HUDEP-2 (cell line): ENCODE data around the gene MRPL53.
"Not testable (repeated sequence)": the region's sequence is repeated elsewhere in the genome, so short reads cannot be mapped to it uniquely, and the experiment has no call there.

Experiments used
- DNase-seq, 76 experiments: peaks; one replicate each; lab custom pipeline; 2025; ENCODE audit not compliant: unreplicated experiment in 76 of 76; lab: John Stamatoyannopoulos, UW

The MRPL53 gene

DNA sequence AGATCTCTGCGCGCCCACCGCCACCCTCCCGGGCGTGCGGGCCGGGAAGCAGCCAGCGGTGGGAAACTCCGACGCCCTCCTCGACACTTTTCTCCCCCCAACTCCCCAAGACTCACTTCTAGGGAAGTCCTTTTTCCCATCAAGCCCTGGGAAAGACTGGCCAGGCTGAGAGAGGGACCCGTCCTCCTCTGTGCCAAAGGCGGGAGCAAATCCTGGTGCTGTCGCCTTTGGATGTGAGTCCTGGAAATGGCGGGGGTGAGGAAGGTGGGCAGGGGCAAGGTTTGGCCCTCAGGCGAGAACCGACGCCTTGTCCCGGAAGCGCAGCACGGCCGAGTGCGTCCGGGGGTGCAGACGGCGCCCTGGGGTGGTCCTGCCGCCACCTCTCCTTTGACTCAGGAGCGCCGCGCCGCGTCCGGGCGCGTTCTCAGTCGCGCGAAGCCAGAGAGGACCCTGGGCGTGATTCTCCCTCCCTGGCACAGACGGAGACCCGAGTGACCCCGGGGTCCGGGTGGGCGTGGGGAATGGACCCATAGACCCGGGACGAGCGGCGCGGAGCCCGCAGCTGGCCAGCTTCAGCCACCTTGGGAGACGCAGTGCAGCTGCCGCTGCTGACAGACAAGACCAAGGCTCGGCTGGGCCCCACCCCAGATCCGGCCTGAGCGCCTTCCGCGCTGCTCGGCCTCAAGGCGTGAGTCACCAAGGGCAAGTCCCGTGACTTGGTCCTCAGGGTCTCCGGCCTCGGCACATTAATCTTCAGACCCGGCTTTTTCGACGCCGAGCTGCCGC is 30.4 kb upstream of the MRPL53 start:
- DNase-seq = peak in 69 of 76 experiments; percentile 6 to 78 (median 60)

DNA sequence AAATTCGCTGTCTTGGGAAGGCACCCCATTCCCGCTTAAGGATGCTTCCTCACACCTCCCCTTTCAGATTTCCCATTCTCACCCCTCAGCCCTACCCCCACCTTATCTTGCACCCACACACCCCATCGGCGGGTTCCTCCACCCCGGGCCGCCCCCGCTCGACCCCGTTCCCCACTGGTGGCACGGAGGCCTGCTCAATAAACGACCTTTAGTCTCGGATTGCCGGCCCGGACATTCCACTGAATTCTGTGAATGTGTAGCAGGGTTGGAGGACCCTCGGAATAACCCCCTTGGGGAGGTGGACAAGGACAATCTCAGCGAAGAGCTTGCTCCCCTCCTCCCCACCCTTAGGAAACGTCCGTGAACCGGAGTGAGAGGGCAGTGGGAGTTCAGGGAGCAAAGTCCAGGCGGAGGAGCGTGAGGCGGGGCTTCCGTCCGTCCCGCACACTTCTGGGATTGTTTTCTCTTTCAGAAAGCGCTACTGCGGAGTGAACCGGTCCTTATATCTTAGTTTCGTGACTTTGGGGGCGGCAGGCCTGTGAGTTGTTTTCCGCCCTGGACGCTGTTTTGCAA is 29.8 kb upstream of the MRPL53 start:
- no peak for DNase-seq

DNA sequence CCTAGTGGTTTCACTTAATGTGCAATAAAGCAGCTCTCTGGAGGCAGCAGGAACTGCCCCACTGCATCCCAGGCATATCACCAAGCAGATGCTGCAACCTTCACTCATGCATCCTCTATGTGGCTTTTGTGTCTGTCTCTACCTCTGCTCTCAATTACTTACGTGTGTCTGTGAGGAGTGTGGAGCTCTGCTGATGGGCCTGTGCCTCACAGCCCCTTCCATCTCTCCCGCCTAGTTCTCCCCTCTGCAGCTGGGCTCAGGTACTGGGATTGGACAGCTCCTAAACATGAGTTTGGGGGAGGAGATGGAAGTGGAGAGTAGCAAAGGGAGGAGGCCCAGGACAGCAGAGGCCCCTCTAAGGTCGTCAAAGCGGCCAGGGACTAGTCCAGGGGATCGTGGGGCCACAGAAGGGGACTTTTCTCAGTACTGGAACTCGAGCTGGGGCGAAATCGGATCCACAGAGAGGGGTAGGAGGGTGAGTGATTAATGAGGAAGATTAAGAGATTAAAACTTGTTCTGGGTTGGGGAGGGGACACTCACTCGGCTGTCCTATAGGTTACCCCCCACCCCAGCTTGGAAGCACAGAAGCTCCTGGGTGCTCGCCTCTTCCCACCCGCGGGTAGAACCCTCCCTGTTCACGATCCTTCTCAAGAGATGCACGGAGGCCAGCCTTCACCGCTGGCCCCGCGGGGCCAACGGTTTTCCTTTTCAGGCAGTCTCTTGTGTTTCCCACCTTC is 29.0 kb upstream of the MRPL53 start:
- no peak for DNase-seq

DNA sequence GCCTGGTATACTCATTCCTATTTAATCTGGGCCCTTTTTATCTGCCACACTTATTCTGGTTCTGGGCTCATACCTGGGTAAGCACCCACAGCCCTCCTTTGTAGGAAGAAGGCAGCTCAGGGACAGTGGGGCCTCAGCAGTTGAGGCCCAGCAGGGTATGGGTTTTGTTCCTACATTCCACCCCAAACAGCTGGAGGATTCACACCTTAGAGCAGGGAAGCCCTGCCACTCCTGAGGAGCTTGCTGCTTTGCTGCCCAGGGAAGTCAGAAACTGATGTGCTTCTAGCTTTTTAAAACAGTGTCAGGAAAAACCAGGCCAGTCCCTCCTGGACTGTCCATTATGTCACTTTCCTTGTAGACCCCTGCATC is 28.1 kb upstream of the MRPL53 start:
- no peak for DNase-seq

DNA sequence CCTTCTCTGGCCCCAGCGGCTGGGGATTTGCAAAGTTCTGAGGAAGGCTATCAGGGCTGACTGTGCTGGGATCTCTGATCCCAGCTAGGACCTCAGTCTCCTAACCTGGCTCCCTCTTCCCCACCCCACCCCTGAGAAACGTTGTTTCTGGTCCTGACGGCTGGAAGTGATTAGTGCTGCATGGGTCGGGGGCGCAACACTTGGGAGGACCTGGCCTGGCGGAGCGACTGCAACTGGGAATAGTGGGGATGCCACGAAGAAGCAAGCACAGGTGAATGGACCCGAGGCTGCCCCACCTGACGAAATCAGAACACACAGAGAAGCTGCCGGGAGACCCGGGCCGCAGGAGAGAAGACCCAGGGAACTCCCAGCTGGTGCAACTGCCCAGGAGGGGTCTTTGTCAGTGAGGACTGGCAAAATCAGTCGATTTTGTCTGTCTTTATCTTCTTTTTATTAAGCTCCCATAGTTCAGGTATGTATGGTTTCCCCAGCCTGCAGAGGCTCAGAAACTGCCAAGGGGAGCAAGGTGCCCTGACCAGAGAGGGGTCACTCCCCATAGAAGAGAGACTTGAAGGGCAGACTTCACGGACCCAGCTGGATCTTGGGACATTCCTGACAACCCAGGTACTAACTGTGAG is 27.6 kb upstream of the MRPL53 start:
- DNase-seq = no peak

DNA sequence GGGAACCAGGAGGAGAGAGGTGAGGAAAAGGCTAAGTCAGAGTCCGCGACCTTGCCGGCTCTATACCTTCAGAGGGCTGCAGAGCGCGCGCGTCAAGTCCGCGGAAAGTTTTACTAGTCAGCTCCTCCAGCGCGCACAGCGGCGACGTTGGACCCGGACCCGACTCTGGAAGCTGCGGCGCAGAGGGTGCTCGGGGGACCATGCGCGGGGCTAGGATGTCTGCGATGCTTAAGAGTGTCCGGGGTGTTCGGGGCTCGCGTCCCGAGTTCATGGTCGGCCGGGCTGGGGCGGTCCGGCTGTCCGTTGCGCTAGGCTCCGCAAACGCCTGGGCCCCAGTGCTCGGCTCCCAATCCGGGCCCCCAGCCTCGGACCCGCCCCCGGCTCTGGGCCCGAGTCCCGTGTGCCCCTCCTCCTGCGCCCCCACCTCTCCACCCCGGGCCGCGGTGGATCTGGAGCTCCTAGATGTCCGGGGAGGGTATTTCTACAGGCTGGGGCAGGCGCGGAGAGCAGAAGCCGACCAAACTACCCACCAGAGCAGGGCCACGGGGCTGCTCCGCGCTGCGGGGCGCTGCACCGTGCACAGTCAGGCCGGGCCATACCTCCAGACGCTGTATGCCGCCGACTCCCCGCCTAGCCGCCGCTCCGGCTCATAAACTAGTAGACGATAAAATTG is 26.9 kb upstream of the MRPL53 start, which contains the start of gene LBX2:
Gene LBX2, minus strand, starts transcription at position 337 of the 673 bp plus-strand sequence. Its CDS starts 66 bp downstream, at position 271.
- peak in 9 of 76 experiments; percentile 16 to 71 (median 38) for DNase-seq

DNA sequence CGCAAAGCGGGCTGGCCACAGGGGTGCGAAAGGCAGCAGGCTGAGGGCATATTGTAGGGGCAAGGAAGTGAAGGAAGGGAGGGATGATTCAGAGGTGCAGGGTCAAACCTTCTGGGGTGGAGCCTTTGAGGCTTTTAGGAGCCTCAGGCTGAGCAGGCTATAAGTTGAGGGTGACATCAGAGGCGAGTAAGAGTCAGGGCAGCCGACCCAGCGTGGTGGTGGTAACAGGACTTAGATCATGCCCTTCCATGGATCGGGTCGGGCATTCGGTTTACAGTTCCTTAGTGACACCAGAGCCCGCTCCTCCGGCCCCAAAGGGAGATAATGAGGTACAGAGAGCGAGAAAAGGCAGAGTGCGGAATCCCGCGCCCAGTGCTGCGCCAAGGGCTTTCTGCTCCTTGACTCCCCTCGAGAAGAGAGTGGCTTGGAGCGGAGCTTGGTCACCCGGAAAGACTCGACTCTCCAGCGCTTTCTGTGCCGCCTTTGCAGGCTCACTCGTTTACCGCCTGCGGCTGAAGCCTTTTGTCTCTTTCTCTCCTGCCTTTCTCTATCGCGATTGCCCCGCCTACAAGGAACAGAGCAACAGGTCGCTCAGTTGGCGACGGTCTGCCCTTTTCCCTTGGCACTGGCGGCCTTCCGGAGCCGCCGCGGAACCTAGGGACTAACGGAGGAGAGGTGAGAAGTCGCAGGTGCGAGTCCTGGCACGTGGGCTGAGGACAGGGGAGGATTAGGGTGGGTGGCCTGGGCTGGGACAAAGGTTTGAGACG is 26.2 kb upstream of the MRPL53 start:
- peak in 36 of 76 experiments; percentile 12 to 77 (median 40) for DNase-seq

DNA sequence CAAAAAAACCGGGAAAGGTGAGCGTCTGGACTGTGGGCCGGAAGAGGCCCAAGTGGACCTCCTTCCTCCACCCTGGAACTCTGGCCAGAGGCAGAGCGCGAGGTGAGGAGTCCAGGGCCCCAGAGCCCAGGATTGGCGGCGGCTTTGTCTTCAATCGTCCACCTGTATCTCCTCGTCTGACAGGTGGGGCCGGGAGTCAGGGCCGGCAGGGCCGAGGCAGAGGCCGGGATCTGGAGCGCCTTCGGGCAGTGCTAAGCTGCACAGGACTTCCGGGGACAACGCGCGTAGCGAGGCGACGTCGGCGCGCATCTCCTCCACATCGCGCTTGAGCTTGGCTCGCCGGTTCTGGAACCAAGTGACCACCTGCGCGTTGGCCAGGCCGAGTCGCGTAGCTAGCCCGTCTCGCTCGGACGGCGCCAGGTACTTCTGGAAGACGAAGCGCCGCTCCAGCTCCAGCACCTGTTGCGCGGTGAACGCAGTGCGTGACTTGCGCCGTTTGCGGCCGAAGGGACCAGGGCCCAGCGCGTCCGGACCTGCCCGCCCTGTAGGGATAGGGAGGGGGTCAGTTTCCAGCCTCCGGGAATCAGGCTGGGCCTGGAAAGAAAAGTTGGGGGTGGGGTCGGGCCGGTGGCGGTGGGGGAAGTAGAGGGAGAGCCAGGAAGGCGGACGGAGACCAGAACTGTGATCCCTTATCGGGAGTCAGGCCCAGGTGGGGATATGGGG is 25.5 kb upstream of the MRPL53 start:
- DNase-seq = no peak

DNA sequence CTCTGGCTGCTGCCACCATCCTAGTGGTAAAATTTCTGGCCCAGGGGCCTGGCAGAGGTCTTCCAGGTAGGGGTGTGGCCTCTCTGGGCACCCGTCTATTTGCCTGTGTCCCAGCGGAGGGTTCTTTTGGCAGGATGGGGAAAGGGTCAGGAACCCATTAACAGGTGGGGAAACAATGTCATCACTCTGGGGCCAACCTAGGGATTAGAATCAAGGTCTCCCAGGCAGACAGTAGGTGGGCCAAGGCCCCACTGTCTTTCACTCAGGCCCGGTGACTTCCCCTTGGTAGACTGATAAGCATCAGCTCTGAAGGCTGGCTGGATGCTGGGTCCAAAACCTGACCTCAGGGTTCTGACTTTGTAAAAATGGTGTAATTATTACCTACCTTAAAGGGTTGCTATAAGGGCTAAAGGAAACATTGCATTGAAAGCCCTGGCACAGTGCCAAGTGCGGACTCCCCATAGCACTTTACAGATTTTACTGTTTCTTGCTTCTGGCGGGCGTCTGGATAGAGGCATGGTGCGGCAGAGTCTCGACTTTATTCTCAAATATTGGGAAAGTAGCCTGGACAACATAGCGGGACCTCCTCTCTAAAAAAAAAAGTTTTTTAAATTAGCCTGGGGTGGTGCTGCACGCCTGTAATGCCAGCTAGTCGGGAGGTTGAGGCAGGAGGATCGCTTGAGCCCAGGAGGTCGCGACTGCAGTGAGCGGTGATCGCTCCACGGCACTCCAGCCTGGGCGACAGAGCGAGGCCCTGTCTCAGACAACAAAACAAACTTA is 24.7 kb upstream of the MRPL53 start:
- no peak for DNase-seq

DNA sequence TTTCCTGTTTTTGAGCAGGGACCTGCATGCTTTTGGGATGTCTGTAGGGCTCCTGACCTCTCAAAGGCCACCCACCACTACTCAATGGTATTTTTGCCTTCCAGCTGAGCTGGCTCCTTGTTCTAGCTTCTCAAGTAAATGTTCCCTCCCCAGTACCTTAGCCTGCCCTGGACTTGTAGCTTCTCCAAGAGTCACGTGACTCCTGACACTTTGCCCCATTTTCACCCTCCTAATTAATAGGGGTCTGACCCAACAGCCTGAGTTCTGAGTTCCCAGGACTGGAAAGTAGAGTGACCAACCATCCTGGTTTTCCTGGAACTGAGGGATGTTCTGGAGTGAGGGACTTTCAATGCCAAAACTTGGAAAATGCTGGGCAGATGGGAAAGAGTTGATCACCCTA is 23.0 kb upstream of the MRPL53 start:
- no peak for DNase-seq

DNA sequence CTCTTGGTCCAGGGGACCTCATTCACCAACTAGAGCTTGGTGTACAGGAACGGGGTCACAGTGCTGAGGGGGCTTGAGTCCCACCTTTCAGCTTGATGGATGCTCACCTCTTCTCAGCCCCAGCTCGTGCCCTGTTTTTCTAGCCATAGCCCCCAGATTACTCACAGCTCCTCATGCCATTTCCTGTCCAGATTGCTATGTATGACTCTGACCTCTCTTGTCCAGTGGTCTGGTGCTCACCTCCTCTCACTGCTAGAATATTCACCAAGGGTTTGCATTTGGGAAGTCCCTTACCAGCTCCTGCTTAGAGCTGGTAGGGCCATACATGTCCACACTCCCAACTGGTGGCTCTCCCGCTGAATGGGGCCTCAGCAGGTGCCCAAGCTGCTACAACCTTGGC is 21.1 kb upstream of the MRPL53 start:
- DNase-seq = no peak

DNA sequence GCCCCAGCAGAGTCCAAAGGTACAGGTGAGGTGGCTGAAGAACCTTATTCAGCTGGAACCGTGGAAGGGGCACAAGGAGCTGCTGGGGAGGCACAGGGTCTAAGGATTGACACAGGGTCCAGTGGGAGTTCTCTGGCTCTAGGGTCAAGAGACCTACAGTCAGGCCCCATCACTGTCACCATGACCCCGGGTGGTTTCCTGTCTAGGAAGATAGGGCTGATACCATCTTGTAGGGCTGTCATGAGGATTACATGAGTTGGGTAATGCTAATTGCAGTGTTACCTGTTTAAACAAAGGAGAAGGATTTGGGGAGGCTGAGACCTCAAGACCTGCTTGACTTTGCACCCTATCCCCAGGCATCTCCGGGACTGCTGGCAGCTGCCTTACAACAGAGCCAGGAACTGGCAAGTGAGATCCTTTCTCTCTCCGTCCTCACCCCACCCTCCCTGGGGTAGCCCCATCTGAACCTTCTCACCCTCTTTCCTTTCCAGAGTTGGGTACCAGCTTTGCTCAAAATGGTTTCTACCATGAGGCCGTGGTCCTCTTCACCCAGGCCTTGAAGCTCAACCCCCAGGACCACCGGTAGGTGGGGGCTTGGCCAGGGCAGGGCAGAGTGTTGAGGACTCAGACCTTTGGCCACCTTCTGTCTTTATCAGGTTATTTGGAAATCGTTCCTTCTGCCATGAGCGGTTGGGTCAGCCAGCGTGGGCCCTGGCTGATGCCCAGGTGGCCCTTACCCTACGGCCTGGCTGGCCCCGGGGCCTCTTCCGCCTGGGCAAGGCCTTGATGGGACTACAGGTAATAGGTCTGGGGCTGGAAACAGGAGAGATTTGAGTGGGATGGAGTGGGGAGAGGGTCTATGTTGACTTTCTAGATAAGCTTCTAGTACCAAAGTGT is 19.4 kb upstream of the MRPL53 start:
- no peak for DNase-seq

DNA sequence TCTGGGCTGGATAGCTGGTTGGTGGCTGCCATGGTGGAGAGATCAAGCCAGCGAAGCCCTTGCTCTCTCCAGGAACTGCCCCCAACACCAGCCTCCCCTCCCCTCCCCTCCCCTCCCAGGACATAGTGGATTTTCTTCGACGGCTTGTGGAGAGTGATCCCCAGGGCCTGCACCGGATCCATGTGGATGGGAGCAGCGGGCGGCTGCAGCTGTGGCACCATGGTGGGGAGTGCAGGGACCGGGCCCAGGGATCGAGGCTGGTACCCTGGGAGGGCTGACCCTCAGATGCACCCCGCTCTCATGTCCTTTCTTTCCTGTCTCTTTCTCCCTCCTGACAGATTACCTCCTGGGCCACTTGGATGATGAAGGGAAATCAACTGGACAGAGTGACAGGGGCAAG is 17.4 kb upstream of the MRPL53 start:
- no peak for DNase-seq

DNA sequence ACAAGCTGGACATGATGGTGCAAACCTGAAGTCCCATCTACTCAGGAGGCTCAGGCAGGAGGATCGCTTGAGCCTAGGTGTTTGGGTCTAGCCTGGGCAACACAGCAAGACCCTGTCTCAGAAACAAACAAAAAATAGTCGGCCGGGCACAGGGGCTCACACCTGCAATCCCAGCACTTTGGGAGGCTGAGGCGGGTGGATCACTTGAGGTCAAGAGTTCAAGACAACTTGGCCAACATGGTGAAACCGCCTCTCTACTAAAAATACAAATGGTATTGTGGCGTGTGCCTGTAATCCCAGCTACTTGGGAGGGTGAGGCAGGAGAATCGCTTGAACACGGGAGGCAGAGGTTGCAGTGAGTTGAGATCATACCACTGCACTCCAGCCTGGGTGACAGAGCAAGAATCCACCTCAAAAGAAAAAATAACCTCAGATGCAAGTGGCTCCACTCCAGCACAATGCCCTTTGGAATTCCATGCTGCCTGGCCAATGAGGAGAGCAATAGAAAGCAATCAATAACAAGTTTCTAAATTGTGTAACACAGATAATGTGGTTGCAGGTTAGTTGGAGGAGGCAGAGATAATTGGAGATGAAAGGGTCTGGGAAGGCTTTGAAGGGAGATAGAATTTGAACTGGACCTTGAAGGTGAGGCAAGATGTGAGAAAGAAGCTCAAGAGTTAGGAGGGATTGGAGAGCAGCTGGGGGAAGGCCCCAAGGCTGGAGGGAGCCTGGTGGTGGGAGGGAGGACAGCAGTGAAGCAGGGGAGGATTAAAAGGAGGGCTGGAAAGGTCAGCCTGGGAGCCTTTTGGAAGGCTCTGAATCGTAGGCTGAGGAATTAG is 16.4 kb upstream of the MRPL53 start:
- DNase-seq = no peak

DNA sequence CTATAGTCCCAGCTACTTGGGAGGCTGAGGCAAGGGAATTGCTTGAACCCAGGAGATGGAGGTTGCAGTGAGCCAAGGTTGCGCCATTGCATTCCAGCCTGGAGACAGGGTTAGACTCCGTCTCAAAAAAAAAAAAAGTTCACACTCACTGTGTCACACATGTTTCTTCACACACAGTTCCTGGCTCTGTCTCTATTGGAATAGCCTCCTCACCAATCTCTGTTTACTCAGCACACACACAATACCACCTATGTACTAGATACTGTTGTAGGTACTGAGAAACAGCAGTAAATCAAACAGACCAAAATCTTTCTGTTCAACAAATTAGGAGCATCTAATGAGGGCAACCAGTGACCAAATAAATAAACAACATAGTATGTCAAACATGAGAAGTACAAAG is 13.7 kb upstream of the MRPL53 start:
- no peak for DNase-seq

DNA sequence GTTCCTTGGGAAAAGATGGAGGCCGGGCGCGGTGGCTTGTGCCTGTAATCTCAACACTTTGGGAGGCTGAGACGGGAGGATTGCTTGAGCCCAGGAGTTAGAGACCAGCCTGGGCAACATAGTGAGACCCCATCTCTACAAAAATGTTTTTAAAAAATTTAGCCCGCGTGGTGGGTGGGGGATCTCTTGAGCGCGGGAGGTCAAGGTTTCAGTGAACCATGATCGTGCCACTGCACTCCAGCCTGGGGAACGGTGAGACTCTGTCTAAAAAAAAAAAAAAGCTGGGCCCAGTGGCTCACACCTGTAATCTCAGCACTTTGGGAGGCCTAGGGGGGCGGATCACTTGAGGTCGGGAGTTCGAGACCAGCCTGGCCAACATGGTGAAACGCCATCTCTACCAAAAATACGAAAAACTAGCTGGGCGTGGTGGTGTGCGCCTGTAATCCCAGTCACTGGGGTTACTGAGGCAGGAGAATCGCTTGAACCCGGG is 11.2 kb upstream of the MRPL53 start:
- not testable (repeated sequence) for DNase-seq
